Measurements from ENCODE around the gene RUNX2. TPM values are rescaled to one million over a fixed set of nuclear protein-coding genes. Genes with fewer than 3 reads are reported as not detected.

Gene RUNX2
- total RNA-seq, 1 donor from 2014 or later = 3.7 TPM

GRCh38 chr6:45351667-45352066, 23.5 kb downstream of the RUNX2 start:
- TF ChIP-seq CTCF (IDR thresholded peaks at IDR 0.05) = no peak
- intact Hi-C loops (cut with DNase I) = no loop called here
- Histone ChIP-seq H3K4me1 (no peaks in the 10 kb centered on the region), H3K4me3 (no peak overlapping the region), H3K9me3 (no peaks in the 10 kb centered on the region), H3K36me3 (no peaks in the 10 kb centered on the region), H3K27ac (no peak overlapping the region), H3K27me3 (ENCODE audit: low read depth) (no peaks in the 10 kb centered on the region)
- ATAC-seq (no peak), DNase-seq (no peak)

DNA sequence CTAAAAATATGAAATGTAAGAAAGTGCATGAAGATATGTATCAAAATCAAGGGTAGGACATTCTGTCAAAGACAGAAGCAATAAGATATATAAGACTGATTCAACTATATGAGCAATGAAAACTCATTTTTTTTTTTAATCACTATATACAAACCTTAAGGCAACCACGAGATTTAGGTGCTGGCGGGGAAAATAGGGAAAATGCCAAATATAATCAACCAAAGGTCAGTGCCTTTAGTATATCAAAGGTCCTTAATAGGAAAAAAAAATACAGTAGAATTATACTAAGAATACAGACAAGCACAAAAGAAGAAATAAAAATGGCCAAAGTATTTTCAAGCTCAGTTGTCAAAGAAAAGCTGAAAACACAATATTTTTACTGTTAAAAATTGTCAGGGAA, 25.5 kb downstream of the RUNX2 start:
- Histone ChIP-seq H3K9me3 (no peaks in the 10 kb centered on the region), H3K4me3 (no peak overlapping the region), H3K36me3 (no peaks in the 10 kb centered on the region), H3K27me3 (ENCODE audit: low read depth) (no peaks in the 10 kb centered on the region), H3K4me1 (no peaks in the 10 kb centered on the region), H3K27ac (no peak overlapping the region)
- no peak for DNase-seq
- ATAC-seq = no peak
- TF ChIP-seq CTCF (IDR thresholded peaks at IDR 0.05) = no peak
- intact Hi-C loops (cut with DNase I) = no loop called here

- H3K27me3 ChIP-seq (ENCODE audit: low read depth) = no peaks in the 10 kb centered on the region
- H3K4me3 ChIP-seq = no peak overlapping the region
- no peak overlapping the region for H3K27ac ChIP-seq
- DNase-seq (no peak), ATAC-seq (no peak)
- H3K4me1 ChIP-seq = no peaks in the 10 kb centered on the region
- TF ChIP-seq CTCF (IDR thresholded peaks at IDR 0.05) = no peak
- no peaks in the 10 kb centered on the region for H3K9me3 ChIP-seq
- intact Hi-C loops (cut with DNase I) = no loop called here
- no peaks in the 10 kb centered on the region for H3K36me3 ChIP-seq
Measured at GRCh38 chr6:45364466-45364865, 36.3 kb downstream of the RUNX2 start.

DNA sequence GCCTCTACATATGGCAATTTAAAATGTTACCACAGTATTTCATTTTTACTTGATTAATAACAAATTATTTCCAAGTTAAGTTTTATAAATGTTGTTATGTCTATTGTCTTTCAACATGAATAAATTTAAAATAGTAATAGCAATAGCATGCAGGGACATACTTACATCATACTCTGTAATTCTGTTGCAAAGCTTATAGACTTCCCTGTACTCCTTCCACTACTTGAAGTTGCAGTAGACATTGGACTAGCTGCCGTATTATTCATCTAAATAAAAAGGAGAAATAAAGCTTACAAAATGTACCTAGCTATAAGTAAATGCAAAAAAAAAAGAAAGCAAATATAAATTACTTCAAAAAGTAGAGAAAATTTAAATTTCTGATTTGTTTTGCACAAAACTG, 36.9 kb downstream of the RUNX2 start:
- Histone ChIP-seq H3K27ac (no peak overlapping the region), H3K36me3 (no peaks in the 10 kb centered on the region), H3K9me3 (no peaks in the 10 kb centered on the region), H3K4me3 (no peak overlapping the region), H3K27me3 (ENCODE audit: low read depth) (no peaks in the 10 kb centered on the region), H3K4me1 (no peaks in the 10 kb centered on the region)
- intact Hi-C loops (cut with DNase I) = no loop called here
- TF ChIP-seq CTCF (IDR thresholded peaks at IDR 0.05) = no peak
- DNase-seq = no peak
- ATAC-seq = no peak

DNA sequence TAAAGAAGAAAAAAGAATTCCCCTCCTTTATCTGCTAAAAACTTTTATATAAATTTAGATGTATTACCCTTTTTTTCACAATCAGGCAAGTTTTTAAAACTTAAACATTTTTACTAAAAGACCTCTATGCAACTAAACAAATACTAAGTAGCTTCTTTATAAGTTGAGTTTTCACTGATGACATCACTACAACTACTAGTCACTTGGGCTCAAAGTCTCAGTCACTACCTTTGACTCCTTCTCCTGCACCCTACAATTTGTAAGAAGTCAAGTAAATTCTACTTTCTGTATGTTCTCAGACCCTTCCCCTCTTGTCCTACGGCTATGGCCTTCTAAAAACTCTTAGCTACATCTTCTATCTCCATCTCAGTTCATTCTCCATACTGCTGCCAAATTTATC, 38.4 kb downstream of the RUNX2 start:
- H3K27me3 ChIP-seq (ENCODE audit: low read depth) = no peaks in the 10 kb centered on the region
- H3K9me3 ChIP-seq = no peaks in the 10 kb centered on the region
- H3K27ac ChIP-seq = no peak overlapping the region
- DNase-seq = no peak
- ATAC-seq = no peak
- no peak for TF ChIP-seq CTCF (IDR thresholded peaks at IDR 0.05)
- no peaks in the 10 kb centered on the region for H3K36me3 ChIP-seq
- H3K4me1 ChIP-seq = no peaks in the 10 kb centered on the region
- no peak overlapping the region for H3K4me3 ChIP-seq
- intact Hi-C loops (cut with DNase I) = no loop called here

GRCh38 chr6:45367999-45368398, 39.9 kb downstream of the RUNX2 start:
- ATAC-seq (no peak), DNase-seq (no peak)
- Histone ChIP-seq H3K27me3 (ENCODE audit: low read depth) (no peaks in the 10 kb centered on the region), H3K36me3 (no peaks in the 10 kb centered on the region), H3K27ac (no peak overlapping the region), H3K4me3 (no peak overlapping the region), H3K4me1 (no peaks in the 10 kb centered on the region), H3K9me3 (no peaks in the 10 kb centered on the region)
- no peak for TF ChIP-seq CTCF (IDR thresholded peaks at IDR 0.05)
- intact Hi-C loops (cut with DNase I) = no loop called here

All from lower lobe of right lung (tissue), 2 donors.